NCI-H526 treated with DMSO at 0.1 percent for 48 hours (cell line): Measurements from ENCODE around the gene CPNE8.
A peak's percentile ranks its signal among the peaks of the same experiment; 100 is the strongest.

ENCODE experiments used
- DNase-seq: peaks from one replicate; lab custom pipeline; 2025; lab: John Stamatoyannopoulos, UW

Gene CPNE8

GRCh38 chr12:38728894-38729293 lies 176.5 kb downstream of the CPNE8 start:
- no peak for DNase-seq

DNA sequence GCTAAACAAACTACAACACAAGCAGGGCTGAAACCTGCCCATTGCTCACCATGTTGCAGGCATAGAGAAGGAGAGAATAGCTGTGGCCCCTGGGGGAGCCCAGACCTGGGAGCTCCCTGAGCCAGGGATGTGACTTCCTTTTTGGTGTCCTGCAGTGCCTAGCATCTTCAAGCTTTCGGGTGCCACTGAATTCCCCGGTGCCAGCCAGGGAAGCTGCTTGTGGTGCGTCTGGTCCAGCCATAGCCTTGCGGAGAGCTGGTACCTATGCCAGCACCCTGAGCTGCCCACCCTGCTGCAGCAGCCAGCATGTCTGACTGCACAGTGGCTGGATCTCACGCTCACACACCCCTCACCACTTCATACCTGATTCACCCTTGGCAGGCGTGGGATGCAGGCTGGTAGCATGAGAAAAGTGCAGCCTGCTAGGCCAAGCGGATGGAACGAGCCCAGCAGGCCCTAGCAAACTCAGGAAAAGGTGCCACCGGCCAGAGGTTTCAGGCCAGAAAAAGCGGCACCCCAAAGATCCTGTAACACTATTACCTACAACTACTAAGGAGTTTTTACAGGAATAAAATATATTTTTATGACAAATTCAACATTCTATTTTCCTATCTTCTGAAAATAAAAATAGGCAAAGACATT lies 183.7 kb downstream of the CPNE8 start:
- DNase-seq = no peak

DNA sequence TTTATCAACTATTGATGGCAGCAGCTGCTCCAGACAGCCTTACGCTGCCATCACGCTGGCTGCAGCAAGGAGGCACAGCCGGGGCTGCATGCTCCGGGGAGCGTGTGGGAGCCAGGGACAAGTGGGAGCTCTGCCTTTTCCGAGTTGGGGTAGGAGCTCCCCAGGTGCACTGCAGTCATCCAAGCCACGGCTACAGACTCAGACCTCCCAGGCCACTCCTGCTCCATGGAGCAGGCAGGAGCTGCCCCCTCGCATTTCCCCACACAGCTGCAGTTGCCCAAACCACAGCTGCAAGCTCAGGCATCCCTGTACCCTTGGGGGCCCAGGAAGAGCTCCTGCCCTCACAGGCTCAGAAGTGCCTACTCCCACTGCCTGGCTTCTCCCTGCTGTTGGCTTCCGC lies 184.7 kb downstream of the CPNE8 start:
- no peak for DNase-seq

- DNase-seq = no peak
These were observed 192.1 kb downstream of the CPNE8 start for GRCh38 chr12:38713294-38713693.

GRCh38 chr12:38711054-38711453 lies 194.3 kb downstream of the CPNE8 start:
- no peak for DNase-seq

DNA sequence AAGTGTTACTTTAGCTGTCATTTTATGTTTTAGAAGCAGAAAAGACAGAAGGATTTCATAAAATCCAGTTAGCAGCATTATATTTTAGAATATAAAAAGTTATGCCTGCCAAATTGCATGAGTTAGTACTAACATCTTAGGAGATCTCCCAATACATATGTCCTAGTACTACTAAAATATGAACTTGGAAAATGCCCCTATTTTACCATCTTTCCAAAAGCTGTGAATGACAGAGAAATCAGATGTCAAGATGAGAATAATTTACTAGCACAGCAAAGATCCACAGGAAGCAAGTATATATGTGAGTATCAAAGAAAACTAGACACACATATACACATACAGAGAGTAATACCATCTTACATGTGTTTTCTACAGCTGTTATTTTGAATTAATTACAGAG lies 196.9 kb downstream of the CPNE8 start:
- no peak for DNase-seq

GRCh38 chr12:38707648-38708047 lies 197.7 kb downstream of the CPNE8 start:
- DNase-seq = no peak

- no peak for DNase-seq
These were observed 208.1 kb downstream of the CPNE8 start for GRCh38 chr12:38697289-38697688.

DNA sequence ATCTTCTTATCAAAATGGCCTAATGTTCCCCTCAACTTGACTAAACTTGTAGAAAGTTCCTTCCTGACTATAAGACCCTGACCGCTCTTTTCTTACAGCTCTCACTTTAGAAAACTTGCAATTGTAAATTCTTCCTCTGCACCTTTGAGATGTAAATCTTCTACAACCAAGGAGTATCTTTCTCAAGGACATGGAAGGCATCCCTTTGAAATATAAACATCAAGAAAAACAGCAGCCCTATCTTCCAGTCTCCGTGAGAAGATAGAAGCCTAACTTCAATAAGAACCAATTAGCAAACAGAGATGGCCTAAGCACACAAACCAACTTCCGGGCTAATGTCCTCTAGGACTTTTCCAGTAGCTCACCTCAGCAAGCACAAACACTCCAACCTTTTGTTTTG lies 210.3 kb downstream of the CPNE8 start:
- DNase-seq = no peak

GRCh38 chr12:38691164-38691563 lies 214.2 kb downstream of the CPNE8 start:
- DNase-seq = no peak

DNA sequence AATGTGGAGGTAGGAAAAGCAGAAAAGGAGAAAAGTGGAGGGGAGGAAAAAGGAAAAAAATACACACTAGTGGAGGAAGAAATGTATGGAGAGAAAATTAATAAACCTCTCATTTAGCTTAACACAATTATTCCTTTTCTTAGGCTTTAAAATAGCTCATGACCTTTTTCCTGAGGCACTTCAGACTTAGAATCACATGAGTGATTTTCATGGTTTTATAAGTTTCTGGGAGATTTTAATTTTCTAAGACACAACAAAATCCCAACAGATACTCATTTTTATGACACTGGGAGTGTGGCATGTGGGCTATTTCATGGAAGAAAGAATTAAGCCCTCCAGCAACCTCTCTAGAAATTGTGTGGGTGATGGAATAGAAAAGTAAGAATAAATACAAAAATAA lies 214.7 kb downstream of the CPNE8 start:
- no peak for DNase-seq

DNA sequence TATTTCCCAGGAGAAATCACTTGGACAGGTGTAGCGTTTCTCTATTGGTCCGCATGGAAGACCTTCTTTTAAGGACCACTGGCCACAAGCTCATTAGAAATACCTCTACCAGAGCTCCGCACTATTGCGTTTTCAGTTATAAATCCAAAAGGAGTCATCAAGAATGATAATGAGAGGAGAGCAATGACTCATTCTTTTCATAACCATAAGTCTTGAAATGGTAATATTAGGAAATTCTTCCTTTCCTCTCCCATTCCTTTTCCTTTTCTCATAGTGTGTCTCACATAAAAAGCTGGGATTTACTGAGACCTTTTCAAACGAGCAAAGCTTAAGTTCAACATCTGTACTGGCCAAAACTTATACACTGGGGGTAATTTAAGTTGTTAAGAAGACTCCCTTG lies 215.7 kb downstream of the CPNE8 start:
- no peak for DNase-seq

- DNase-seq = no peak
These were observed 216.2 kb downstream of the CPNE8 start for GRCh38 chr12:38689195-38689594.

- no peak for DNase-seq
These were observed 222.9 kb downstream of the CPNE8 start for GRCh38 chr12:38682521-38682920.

- no peak for DNase-seq
These were observed 235.9 kb downstream of the CPNE8 start for GRCh38 chr12:38669530-38669929.

GRCh38 chr12:38669081-38669480 lies 236.3 kb downstream of the CPNE8 start:
- DNase-seq = no peak

- no peak for DNase-seq
These were observed 239.0 kb downstream of the CPNE8 start for GRCh38 chr12:38666425-38666824.

DNA sequence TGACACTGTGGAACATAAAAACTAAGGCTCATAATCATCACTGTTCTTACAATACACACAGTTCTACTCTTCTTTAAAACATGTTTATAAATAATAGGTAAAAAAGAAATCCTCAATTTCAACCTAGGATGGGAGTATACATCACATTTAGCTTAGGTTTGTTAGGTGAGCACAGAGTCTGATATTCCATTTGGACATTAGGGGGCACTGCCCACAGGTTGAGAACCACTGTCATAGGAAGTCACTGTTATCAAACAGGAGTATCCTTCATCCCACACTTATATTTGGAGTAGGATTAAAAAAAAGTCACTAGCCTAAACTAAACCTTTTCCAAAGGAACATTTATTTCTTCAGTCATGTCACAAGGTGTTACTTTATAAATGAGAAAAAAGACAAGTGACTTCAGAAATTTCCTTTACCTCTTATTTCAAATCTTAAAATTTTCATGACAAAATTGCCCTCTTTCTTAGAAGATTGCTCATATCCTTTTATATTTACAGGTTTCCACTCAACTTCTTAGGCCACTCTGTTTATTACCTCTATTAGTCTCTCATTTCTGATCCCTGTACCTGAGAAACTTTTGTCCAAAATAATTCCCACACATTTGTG lies 240.6 kb downstream of the CPNE8 start:
- peak; percentile 1 for DNase-seq

GRCh38 chr12:38662829-38663228 lies 242.6 kb downstream of the CPNE8 start:
- DNase-seq = no peak

DNA sequence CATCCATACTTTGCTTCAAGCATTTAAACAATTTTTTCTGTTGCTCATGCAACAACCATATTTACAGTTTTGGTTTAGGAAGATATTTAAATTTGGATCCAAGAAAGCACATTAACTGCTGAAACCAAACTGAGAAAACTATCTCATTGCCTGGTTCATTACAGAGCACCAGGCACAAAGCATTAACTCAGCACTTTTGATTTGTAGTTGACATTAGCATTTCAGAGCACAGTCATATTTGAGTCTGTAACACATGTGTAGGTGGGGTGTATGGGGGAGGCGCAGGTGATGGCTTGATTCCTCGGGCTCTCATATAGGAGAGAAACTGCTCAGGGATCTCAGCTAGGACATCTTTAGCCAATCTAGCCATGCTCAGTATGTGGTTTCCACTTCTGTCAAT lies 251.7 kb downstream of the CPNE8 start:
- DNase-seq = no peak

- no peak for DNase-seq
These were observed 256.6 kb downstream of the CPNE8 start for GRCh38 chr12:38648813-38649212.

- DNase-seq = no peak
These were observed 259.2 kb downstream of the CPNE8 start for GRCh38 chr12:38646146-38646545.

DNA sequence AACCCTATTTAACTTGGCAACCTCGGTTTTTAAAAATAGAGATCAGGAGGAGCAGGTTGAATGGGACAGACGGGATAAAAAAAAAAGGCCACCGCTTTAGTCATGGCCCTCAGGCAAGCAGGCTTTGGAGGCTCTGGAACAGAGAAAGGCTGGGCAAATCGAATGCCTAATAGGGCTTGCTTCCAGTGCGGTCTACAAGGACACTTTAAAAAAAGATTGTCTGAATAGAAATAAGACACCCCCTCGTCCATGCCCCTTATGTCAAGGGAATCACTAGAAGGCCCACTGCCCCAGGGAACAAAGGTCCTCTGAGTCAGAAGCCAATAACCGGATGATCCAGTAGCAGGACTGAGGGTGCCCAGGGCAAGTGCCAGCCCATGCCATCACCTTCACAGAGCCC lies 265.8 kb downstream of the CPNE8 start:
- no peak for DNase-seq

GRCh38 chr12:38638401-38638800 lies 267.0 kb downstream of the CPNE8 start:
- DNase-seq = no peak
